HG03025 (cell line): ENCODE data around the gene SERGEF.
"Not testable (repeated sequence)": the region's sequence is repeated elsewhere in the genome, so short reads cannot be mapped to it uniquely, and the experiment has no call there.

ENCODE experiments used
- ATAC-seq: cut with Tn5 transposase; IDR thresholded peaks from one replicate; pipeline ENCODE4 v1.9.1; 2021; ENCODE audit warnings: mild to moderate bottlenecking, moderate library complexity; ENCODE audit not compliant: unreplicated experiment, low FRiP score

SERGEF gene

DNA sequence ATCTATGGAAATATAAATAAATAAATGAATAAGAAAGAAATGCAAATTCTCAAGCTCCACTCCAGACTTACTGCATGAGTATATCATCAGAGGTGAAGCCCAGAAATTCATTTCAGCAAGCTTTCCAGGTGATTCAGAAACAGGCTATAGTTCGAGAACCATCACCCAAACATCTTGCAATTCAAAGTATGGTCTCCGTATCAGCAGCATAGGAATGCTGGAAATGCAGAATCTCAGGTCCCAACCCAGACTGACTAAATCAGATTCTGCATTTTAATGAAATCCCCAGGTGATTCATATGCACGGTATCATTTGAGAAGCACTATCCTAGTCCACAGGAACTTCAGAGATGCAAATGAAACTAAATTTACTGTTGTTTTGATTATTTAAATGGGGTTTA is 95.3 kb downstream of the SERGEF start:
- ATAC-seq: no peak

DNA sequence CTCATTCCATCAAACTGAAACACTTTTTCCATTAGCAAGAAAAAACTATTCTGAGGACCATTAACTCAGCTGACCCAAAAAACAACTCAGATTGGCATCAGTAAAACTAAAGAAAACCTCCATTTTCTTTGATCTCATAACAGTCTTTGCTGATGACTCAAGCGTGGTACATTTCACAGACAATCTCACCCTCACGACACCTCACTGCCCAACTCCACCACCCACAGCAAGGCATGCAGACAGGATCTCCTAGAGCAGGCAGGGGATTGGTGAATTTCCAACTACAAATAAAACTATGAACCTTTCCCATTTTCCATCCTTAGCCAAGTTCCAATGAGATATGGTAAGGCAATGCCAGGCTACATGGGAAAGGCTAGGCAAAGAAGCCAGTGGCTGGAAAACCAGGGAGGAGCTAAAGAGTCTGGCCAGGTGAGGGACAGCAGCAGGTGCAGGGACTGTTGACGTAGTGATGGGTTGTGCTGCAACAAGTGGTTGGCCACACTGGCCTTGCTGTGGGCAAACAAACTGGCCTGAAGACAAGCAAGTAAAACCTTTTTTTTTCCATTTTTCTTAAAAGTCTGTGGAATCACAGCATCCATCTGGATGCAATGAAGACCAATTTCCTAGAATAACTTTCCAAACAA is 97.2 kb downstream of the SERGEF start:
- no peak for ATAC-seq

DNA sequence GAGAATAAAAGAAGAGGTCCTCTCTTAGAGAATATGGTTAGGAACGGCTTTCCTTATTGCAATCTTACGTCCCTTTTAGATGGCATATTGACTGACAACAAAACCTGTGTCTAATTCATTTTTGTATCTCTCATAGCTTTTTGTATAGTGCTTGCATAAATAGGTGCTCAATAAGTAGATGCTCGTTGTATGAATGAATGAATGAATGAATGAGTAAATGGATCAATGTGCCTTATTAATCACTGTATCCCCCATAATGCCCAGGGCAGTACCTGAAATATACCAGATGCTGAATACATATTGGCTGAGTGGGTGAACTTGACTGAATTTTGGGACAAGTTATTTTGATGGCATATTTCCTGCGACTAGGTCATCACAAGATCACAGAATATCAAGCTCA is 97.9 kb downstream of the SERGEF start:
- ATAC-seq: no peak

DNA sequence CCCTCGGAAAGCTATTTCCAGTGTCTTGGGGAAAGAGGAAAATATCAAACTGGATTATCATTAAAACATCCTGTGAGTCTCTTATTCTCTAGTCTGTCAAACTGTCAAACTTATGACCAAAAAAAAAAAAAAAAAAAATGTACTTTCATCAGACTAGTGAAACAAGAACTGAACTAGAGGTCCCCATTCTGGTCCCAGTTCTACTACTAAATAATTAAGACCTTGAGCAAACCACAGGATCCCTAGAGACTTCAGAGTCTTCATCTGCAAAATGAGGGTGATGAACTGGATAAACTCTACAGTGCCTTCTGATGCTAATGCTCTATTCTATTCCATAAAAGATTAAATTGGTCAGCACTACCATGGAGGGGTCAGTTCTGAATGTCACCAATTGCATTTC is 105.8 kb downstream of the SERGEF start:
- no peak for ATAC-seq

DNA sequence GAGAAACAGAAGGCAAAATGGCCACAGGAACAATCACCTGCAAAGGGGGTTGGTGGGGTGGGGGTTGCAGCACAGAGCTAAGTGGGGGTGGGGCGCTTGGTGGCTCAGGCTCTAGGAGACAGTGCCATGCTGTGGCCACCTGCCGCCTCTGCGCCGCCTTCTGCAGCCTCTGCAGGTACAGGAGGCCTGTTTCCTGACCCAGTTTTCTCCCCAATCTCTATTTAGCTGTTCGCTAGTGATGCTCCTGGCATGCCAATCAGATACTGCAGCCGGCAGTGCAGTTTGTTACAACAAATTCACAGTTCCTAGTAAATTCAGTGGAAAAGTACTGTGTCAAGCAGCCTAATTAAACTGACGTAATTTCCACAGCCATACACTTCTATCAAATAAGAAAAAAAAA is 106.4 kb downstream of the SERGEF start:
- ATAC-seq: no peak

DNA sequence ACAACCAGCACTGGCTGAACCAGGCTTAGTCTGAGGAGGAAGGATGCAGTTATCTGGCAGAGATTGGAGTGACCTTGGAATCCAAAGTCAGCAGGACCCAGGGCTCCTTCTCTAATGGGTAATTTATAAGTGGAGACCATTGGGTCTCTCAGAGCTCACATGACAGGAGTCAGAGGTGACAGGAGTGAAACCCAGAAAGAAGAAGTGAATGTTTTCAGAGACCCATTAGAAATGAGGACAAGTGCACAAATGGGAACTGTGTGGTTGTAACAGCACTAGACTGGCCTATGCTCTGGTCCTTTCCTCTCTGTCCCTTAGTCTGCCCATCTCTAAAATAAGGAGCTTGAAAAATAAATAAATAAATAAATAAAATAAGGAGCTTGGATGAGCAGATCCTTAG is 107.4 kb downstream of the SERGEF start:
- peak; percentile 91 for ATAC-seq

DNA sequence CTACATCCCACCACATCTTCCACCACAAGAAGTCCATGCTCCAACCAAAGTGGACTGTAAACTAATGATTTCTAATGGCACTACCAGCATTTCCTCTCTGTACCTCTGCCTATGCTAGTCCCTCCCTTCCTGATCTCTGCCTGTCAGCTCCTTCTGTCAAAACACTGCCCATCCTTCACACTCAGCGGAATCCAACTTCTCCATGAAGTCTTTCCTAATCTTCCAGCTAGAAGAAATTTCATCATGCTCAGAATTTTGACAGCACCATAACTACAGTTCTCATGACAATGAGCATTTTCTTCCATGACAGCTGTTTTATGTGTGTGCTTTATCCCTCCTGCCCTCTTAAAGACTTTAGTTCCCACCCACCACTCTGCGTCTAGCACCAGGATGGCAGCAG is 111.4 kb downstream of the SERGEF start:
- no peak for ATAC-seq

DNA sequence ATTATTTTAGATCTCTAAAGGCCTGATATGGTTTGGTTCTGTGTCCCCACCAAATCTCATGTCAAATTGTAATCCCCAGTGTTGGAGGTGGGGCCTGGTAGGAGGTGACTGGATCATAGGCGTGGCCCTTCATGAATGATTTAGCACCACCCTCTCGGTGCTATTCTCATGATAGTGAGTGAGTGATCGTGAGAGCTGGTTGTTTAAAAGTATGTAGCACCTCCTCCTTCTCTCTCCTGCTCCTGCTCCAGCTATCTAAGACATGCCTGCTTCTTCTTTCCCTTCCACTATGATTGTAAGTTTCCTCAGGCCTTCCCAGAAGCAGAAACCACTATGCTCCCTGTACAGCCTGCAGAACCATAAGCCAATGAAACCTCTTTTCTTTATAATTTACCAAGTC is 114.1 kb downstream of the SERGEF start:
- no peak for ATAC-seq

DNA sequence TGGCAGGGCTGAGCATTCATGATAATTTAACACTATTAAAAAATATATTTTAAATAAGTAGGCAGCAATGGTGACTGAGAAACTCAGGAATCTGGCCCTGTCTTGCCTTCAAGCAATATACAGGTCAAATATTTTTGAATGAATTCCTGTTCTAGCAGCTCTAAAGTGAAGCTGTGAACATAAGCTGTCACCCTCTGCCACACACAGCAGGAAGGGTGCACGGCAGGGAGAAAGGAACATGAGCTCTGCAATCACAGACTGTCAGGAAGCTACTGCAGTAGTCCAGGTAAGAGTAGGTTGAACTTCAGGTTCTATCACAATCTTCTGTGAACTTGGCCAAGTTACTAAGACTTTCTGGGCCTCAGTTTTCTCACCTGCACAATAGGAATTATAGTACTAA is 114.8 kb downstream of the SERGEF start:
- ATAC-seq: no peak

DNA sequence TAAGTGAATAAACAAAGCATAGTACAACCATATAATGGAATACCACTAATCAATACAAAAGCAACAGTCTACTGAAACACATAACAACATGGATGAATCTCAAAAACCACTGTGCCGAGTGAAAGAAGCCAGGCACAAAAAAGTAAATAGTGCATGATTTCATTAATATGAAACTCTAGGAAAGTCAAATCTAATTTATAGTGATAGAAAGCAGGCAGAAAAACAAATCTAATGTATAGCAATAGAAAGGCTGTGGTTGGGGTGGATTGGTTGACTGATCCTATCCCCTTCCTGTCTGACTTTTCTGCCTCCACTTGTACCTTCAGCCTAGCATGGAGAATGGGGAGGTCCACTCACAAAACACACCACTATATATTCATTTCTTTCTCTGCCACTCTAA is 115.4 kb downstream of the SERGEF start:
- ATAC-seq: no peak

DNA sequence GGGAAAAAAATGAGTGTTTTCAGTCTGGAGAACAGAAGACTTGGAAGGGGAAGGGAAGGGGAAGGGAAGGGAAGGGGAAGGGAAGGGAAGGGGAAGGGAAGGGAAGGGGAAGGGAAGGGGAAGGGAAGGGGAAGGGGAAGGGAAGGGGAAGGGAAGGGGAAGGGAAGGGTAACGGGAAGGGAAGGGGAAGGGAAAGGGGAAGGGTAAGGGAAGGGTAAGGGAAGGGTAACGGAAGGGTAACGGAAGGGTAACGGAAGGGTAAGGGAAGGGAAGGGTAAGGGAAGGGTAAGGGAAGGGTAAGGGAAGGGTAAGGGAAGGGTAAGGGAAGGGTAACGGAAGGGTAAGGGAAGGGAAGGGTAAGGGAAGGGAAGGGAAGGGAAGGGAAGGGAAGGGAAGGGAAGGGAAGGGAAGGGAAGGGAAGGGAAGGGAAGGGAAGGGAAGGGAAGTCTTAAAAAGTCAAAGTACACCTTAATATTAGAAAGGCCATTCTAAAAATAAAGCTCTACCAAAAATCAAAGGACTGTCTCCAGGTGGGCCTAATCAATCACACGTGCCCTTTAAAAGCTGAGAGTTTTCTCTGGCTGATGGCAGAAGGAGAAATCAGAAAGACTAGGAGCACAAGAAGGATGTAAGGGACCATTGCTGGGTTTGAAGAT is 116.2 kb downstream of the SERGEF start:
- ATAC-seq: not testable (repeated sequence)

DNA sequence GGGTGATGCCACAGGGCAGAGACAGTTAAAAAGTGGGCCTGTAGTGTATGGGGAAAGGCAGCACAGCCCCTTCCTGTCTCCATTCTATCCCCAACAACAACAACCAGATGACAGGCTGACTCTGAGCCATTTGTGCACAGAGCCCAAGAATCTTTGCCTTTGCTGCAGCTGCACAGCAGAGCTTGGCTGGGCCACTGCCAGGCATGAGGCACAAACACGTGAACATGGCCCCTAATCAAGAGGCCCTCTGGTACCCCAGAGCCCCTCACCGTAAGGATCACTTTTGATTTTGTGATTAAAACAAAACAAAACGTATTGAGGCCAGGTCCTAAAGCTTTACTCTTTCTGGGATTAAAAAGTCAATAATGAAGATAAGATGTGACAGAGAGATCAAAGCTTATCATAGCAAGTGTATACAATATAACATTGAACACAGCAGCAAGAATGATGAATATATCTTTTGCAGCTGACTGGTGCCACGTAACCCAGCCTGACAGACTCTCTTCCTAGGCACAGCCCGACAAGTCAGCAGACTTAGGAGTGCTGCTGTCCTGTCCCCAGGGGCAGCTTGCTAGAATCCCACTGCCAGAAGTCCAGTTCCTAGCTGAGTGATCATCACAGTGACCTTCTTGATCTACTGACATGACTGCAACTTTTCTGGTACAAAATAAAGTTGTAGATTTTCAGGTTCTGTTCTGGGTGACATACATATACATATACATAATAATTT is 117.8 kb downstream of the SERGEF start:
- no peak for ATAC-seq

DNA sequence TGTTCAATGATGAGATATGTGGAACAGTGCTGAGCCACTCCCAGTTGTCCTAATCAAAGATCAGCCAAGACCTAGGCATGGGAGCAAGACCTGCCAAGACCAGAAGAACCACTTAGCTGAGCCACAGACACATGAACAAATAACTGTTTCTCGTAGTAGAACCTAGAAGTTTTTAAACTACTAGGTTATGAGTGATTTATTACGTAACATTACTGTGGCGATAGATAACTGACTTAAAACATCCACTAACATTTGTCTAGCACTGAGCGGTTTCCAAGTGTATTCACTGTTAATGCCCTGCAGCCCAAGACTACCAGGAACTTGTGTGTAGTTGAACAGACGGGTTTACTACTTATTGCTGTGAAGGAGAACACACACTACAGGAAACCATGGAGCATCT is 120.4 kb downstream of the SERGEF start:
- no peak for ATAC-seq

DNA sequence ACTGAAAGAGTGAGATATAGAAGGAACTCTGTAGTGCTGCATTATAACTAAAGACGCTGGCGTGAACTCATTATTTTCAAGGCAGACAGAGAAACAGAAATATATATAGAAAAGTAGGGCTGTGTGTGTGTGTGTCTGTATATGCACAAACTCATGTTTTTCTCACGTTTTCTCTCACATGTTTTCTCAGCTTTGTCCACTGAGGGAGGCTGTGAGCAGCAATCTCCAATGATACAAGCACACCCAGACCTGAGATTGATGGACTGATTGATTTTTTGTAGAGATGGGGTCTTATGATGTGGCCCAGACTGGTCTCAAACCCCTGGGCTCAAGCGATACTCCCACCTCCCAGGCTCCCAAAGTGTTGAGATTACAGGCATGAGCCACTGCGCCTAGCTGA is 122.5 kb downstream of the SERGEF start:
- no peak for ATAC-seq

DNA sequence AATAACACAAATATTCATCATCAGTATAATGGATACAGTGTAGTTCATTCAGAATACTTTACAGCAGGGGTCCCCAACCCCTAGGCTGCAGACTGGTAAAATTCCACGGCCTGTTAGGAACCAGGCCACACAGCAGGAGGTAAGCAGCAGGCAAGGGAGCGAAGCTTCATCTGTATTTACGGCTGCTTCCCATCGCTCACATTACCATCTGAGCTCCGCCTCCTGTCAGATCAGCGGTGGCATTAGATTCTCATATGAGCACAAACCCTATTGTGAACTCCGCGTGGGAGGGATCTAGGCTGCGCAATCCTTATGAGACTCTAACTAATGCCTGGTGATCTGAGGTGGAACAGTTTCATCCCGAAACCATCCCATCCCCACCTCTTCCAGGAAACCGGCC is 125.1 kb downstream of the SERGEF start:
- ATAC-seq: no peak

DNA sequence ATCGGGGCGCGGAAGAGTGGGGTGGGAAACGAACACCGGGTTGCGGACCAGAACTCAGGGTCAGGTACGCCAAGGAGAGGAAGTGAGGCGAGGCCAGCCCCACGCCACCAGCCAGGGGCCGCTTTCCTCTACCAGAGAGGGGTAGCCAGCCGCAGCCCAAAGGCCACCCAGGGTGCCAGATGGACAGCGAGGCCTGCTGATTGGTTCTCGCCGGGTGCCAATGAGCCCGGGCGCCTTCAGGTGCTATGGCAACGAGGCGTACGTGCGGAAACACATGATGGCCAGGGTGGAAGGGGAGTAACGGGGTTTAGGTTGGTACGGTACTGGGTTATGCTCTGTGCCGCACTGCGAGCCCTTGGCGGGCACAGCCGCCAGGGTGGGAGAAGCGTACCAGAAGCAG is 128.9 kb downstream of the SERGEF start:
- no peak for ATAC-seq

DNA sequence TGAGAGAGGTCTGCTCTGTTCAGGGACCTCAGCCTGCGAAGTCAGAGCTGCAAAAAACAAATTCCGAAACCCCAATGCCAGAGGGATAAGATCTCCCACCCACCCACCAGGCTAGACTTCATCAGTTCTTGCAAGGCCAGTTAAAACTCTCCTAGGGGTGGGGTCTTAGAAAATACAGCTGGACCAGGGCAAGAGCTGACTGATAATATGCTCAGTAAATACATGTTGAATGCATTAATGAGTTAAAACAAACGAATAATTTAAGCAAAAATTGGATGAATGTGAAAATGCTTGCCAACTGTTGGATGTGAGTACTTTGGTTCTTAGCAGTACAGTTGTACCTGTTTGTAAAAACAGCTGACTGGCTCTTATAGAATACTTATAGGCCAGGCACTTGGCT is 129.8 kb downstream of the SERGEF start:
- no peak for ATAC-seq

DNA sequence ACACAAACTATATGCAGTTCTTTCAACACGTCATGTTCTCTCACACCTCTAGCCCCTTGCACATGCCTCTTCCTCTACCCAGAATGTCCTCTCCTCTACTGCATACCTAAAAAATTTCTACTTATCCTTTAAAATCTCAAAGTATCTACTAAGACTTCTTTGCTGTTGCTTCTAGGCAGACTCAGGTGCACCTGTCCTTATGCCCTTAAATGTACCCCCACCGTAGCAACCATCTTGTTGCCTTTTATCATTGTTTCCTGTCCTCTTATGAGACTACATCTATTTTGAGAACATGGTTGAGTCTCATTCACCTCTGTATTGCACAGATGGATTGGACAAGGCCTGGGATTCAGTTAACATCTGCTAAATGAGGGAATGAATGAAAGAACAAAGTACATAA is 134.1 kb downstream of the SERGEF start:
- ATAC-seq: no peak

DNA sequence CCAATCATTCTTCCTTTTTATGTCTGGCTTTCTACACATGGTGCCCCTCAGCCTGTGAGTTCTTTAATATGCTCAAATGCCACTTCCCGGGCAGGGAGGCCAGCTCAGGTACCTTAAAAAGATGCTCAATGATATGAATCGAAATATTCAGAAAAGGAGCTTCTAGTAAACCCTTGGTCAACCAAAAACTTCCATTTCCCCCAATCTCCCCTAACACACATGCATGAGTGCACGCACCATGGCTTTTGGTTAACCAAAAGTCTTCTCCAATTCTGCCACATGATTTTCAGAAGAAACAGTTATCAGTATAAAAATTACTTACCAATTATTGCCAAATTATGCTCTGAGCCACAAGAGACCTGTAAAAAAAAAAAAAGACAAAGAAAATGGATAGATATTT is 135.0 kb downstream of the SERGEF start:
- no peak for ATAC-seq

DNA sequence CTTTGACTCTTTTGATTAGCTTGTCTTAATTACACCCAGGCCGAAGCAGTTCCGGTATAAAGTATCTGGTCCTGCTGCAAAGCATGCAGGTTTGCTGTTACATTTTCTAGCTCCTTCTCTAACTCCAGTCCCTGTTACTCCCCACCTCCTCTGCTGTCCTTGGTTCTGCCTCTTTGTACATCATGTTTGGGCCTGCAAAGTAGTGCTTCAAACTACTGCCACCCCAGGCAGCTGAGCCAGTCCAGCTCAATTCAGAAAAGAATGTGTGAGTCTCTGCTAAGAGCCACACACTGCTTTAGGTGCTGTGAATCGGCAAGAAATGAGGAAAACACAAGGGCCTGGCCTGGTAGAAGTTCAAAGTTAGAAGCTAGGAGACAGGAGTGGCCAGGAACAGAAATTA is 136.0 kb downstream of the SERGEF start:
- ATAC-seq: no peak

DNA sequence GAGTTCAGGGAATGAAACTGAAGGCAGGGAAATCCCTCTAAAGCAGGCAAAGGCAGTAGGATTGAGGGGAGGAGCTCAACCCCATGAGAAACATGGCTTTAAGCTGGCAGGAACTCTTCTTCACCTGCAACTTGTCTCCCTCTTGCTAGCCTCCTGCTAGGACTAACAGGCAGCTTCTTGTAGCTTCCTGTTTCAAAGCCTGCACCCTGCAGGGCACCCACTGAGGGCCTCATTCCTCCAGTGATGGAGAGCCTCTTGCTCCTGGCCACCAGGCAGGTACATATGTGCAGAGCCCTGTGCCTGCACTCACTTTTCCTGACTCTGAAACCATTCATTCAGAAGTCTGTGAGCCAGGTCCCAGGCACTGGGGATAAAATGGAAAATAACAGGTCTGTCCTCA is 137.0 kb downstream of the SERGEF start:
- ATAC-seq: no peak

DNA sequence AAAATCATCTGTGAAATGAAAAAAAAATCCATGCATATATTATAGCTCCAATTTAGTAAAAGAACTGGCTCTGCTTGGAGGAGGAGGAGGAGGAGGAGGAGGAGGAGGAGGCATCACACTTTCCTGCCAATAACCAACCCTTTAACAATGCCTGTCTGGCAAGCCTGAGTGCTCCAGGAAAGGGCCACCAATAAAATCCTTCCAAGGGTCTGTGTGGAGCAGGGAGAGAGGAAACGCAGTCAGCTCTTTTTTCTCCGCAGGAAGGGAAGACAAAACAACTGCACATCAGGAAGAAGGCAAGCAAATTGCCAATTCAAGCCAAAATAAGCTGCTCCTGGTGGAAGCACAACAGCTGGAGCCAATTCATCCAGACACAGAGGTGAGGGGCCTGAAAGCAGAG is 139.3 kb downstream of the SERGEF start:
- ATAC-seq: no peak
